Keratinocyte (primary cell): Measurements from ENCODE around the gene AJUBA. TPM values are rescaled to one million over a fixed set of nuclear protein-coding genes. Genes with fewer than 3 reads are reported as not detected.

Source experiments
- DNase-seq: peaks from one replicate; pipeline ENCODE4 v3.0.0-alpha.2; 2011; ENCODE audit warnings: low read depth, missing footprints, low spot score
- FAIRE-seq: peaks from 2 replicates; lab custom pipeline; 2011; peaks lifted over from hg19 to GRCh38; lab: Jason Lieb, UNC
- H2AFZ ChIP-seq: 2 replicates; pipeline ENCODE4 v1.6.0; 2012; ENCODE audit warnings: low read length, control low read depth, inconsistent platforms; ENCODE audit not compliant: control insufficient read depth
- H3K27ac ChIP-seq: 2 replicates; pipeline ENCODE4 v1.5.1; 2011; ENCODE audit warnings: low read length; ENCODE audit not compliant: control insufficient read depth, insufficient read depth
- H3K27me3 ChIP-seq: 3 replicates; pipeline ENCODE4 v1.6.0; 2011; ENCODE audit warnings: low read length; ENCODE audit not compliant: control insufficient read depth, insufficient read depth; ENCODE audit errors: extremely low read depth
- H3K36me3 ChIP-seq, 2 experiments: 2 replicates in 1 of 2; 3 replicates in 1 of 2; pipeline ENCODE4 v1.5.1; 2011; ENCODE audit warnings: low read length in 2 of 2, mild to moderate bottlenecking in 1 of 2; ENCODE audit not compliant: control insufficient read depth in 2 of 2, insufficient read depth in 2 of 2; ENCODE audit errors: extremely low read depth in 1 of 2
- H3K4me1 ChIP-seq: 3 replicates; pipeline ENCODE4 v1.5.1; 2011; ENCODE audit warnings: low read length; ENCODE audit not compliant: control insufficient read depth, insufficient read depth; ENCODE audit errors: extremely low read depth
- H3K4me2 ChIP-seq: 3 replicates; pipeline ENCODE4 v1.6.0; 2011; ENCODE audit warnings: low read depth, low read length; ENCODE audit not compliant: control insufficient read depth, insufficient read depth; ENCODE audit errors: extremely low read depth
- H3K4me3 ChIP-seq, 3 experiments: fragments of 200-600 bp in 1 of 3; sonication (generic) in 1 of 3; 2 replicates in 2 of 3; 3 replicates in 1 of 3; pipeline ENCODE4 v1.5.1; 2011 to 2016; ENCODE audit warnings: low read length in 3 of 3, mild to moderate bottlenecking in 3 of 3, control low read depth in 2 of 3, inconsistent platforms in 1 of 3, low read depth in 1 of 3, mixed read lengths in 1 of 3, mixed run types in 1 of 3, moderate library complexity in 1 of 3; ENCODE audit not compliant: control insufficient read depth in 2 of 3, insufficient read depth in 2 of 3; ENCODE audit errors: extremely low read depth in 1 of 3
- H3K79me2 ChIP-seq: 2 replicates; pipeline ENCODE4 v1.6.0; 2012; ENCODE audit warnings: low read length; ENCODE audit not compliant: control insufficient read depth, insufficient read depth
- H3K9ac ChIP-seq: 3 replicates; pipeline ENCODE4 v1.6.0; 2011; ENCODE audit warnings: low read length; ENCODE audit not compliant: control insufficient read depth, insufficient read depth; ENCODE audit errors: extremely low read depth
- H3K9me1 ChIP-seq: 3 replicates; pipeline ENCODE4 v1.6.0; 2011; ENCODE audit warnings: low read length; ENCODE audit not compliant: control insufficient read depth, insufficient read depth; ENCODE audit errors: extremely low read depth
- H3K9me3 ChIP-seq: 2 replicates; pipeline ENCODE4 v1.5.1; 2012; ENCODE audit warnings: low read depth, low read length; ENCODE audit not compliant: control insufficient read depth
- H4K20me1 ChIP-seq: 3 replicates; pipeline ENCODE4 v1.6.0; 2011; ENCODE audit warnings: low read length; ENCODE audit not compliant: control insufficient read depth, insufficient read depth; ENCODE audit errors: extremely low read depth
- EZH2 ChIP-seq: IDR thresholded peaks from one replicate; pipeline ENCODE4 v1.6.1; 2012; ENCODE audit warnings: inconsistent platforms, mild to moderate bottlenecking, low read length, moderate library complexity
- dilution Hi-C: fragments of 300-500 bp; cut with MboI; formaldehyde crosslinking; loops from one replicate; pipeline ENCODE4 v1.7.0; 2020; ENCODE audit warnings: low sequenced_read_pairs; ENCODE audit not compliant: extremely low pct_ligation_motif_present
- polyA plus RNA-seq, 5 experiments: library from polyadenylated mRNA; depleted of rRNA in 3 of 5; stranded (reverse) in 3 of 5; stranded (forward) in 1 of 5; unstranded in 1 of 5; fragments of >200 nt; gene quantifications; 1 replicate in 1 of 5; 2 replicates in 3 of 5; 3 replicates in 1 of 5; pipeline versions ENCODE4 v1.2.1 to v1.2.3, GENCODE V29; 2011 to 2012; ENCODE audit warnings: missing spikeins in 2 of 5, low read depth in 1 of 5, low replicate concordance in 1 of 5
- TF ChIP-seq, protein P1 (sequence below), 3 experiments: IDR thresholded peaks in 1 of 3; conservative IDR thresholded peaks in 1 of 3; optimal IDR thresholded peaks in 1 of 3; 2 replicates in 2 of 3; 3 replicates in 1 of 3; pipeline versions ENCODE3 to v1.5.1; 2011; ENCODE audit warnings: low read length in 3 of 3, mild to moderate bottlenecking in 3 of 3, moderate library complexity in 2 of 3, control low read depth in 1 of 3, inconsistent platforms in 1 of 3; ENCODE audit not compliant: insufficient read depth in 2 of 3; ENCODE audit errors: extremely low read depth in 1 of 3

The AJUBA gene
- polyA plus RNA-seq, 1 donor (not counting 4 experiments of a cell fraction or from before 2014, with no cell fraction given): 157 TPM

- TF ChIP-seq, protein P1, sequence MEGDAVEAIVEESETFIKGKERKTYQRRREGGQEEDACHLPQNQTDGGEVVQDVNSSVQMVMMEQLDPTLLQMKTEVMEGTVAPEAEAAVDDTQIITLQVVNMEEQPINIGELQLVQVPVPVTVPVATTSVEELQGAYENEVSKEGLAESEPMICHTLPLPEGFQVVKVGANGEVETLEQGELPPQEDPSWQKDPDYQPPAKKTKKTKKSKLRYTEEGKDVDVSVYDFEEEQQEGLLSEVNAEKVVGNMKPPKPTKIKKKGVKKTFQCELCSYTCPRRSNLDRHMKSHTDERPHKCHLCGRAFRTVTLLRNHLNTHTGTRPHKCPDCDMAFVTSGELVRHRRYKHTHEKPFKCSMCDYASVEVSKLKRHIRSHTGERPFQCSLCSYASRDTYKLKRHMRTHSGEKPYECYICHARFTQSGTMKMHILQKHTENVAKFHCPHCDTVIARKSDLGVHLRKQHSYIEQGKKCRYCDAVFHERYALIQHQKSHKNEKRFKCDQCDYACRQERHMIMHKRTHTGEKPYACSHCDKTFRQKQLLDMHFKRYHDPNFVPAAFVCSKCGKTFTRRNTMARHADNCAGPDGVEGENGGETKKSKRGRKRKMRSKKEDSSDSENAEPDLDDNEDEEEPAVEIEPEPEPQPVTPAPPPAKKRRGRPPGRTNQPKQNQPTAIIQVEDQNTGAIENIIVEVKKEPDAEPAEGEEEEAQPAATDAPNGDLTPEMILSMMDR (optimal IDR thresholded peaks at IDR 0.05 in 1 of 3, IDR thresholded peaks at IDR 0.05 in 1 of 3, conservative IDR thresholded peaks at IDR 0.05 in 1 of 3; ENCODE audit: extremely low read depth in 1 of 3, insufficient read depth in 2 of 3, low read length in 3 of 3): no peak
- no peak for TF ChIP-seq EZH2
- H3K4me1 ChIP-seq: peaks cover 1% of the 10 kb centered on the region
- H3K9ac ChIP-seq: no peak overlapping the region
- H4K20me1 ChIP-seq: no peaks in the 10 kb centered on the region
- no peaks in the 10 kb centered on the region for H3K36me3 ChIP-seq
- no peaks in the 10 kb centered on the region for H3K9me3 ChIP-seq
- no peaks in the 10 kb centered on the region for H3K79me2 ChIP-seq
- H3K27ac ChIP-seq: no peak overlapping the region
- H2AFZ ChIP-seq: no peak overlapping the region
- no peak for DNase-seq
- dilution Hi-C loops: no loop called here
- no peaks in the 10 kb centered on the region for H3K27me3 ChIP-seq
- H3K9me1 ChIP-seq: no peaks in the 10 kb centered on the region
- FAIRE-seq: no peak
- no peak overlapping the region for H3K4me3 ChIP-seq
- H3K4me2 ChIP-seq: no peak overlapping the region
These were observed 20.2 kb downstream of the AJUBA start for GRCh38 chr14:22962061-22962676.

DNA sequence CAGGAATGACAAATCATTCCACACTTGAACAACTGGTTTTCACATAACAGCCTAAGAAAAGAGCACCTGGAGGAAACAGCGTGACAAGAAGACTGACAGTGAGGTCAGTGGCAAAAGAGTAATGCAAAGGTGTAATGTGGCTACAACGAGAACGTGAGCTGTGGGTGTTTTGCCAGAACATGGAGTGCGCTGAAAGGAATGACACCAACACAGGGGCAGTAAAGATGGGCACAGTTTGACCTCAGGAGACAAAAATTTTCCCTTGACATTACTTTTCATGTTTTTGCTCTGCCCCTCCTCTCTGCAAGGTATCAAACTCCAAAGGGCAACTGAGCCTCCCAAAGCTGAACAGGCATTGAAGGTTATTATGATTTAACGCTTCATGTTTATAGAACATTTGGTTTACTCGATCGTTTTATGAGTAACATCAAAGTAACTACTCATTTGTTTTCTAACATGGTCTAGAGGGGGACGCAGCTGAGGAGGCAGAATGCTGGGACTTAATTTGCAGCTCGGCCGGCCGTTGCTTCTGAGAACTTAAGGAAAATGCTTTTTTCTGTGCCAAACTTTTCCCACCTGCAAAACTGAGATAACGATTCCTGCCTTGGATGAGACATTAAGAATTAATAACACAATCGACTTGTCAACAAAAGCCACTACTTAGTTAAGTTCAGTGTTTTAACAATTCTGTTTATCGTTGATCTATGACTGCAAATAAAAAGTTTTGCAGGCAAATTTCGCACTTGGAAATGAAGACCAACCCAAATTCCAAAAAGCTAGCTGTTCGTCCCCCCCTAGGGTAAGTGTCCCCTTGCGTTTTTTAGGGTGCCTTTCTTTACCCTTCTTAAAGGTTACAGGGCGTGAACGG, 26.4 kb downstream of the AJUBA start:
- peak overlapping the region; percentile 51 to 92 (median 89) for H3K4me3 ChIP-seq
- peak overlapping the region; percentile 95 for H3K4me2 ChIP-seq
- H3K36me3 ChIP-seq: peaks cover 0 to 2% of the 10 kb centered on the region in 2 experiments
- H4K20me1 ChIP-seq: no peaks in the 10 kb centered on the region
- FAIRE-seq (peak; percentile 13), DNase-seq (no peak)
- dilution Hi-C loops: no loop called here
- H3K27ac ChIP-seq: peak overlapping the region; percentile 86
- H3K9me1 ChIP-seq: no peaks in the 10 kb centered on the region
- no peak for TF ChIP-seq EZH2
- TF ChIP-seq, protein P1 (optimal IDR thresholded peaks at IDR 0.05 in 1 of 3, IDR thresholded peaks at IDR 0.05 in 1 of 3, conservative IDR thresholded peaks at IDR 0.05 in 1 of 3; ENCODE audit: extremely low read depth in 1 of 3, insufficient read depth in 2 of 3, low read length in 3 of 3): no peak
- no peaks in the 10 kb centered on the region for H3K9me3 ChIP-seq
- no peaks in the 10 kb centered on the region for H3K27me3 ChIP-seq
- H3K79me2 ChIP-seq: no peaks in the 10 kb centered on the region
- peaks cover 18% of the 10 kb centered on the region for H3K4me1 ChIP-seq
- peak overlapping the region; percentile 95 for H2AFZ ChIP-seq
- peak overlapping the region; percentile 89 for H3K9ac ChIP-seq
